Stimulated activated CD4-positive, alpha-beta T cell treated with anti-CD3 and anti-CD28 coated beads, TNF-alpha, amount 100 ng/mL, for 1 hour (primary cell): ENCODE data around the gene PDE1A.

Experiments
- DNase-seq, 3 donors: peaks; one replicate each; pipeline ENCODE4 v3.0.0-alpha.2; 2020; ENCODE audit warnings: low read depth in 3 of 3, low spot score in 1 of 3

PDE1A gene

DNA sequence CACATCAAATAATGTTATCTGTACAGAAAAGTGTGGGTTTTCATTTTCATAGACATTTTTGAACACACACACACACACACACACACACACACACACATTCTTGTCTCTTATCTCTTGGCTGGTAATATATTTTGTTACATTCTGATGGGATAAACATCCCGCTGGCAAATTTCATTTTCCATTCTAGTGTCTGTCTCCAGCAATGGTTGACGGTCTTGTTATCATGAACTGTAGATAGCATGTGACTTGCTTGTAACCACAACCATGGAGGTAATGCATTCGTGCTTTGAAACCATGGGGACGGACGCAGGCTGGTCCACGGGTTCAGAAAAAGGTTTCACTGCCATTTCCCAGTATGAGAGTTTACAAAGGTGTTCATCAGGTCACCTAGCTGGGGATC lies 284.8 kb downstream of the PDE1A start:
- DNase-seq, result no peak

DNA sequence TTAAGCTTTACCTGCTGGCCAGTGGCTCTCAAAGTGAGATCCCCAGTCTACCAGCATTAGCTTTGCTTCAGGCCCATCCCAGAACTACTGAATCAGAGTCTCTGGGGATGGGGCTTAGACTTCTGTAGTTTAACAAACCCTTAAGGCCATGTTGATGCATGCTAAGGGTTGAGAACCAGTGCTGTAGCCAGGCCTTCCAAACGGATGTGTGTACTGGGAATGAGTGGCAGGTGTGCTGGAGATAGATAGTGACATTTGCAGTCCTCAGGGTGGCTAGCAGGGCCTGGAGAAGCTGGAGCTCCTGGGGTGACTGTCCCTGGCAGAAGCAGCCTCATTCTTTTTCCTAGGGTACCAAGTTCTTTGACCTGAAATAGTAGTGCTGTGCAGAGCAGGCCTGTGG lies 292.6 kb downstream of the PDE1A start:
- DNase-seq, result no peak

DNA sequence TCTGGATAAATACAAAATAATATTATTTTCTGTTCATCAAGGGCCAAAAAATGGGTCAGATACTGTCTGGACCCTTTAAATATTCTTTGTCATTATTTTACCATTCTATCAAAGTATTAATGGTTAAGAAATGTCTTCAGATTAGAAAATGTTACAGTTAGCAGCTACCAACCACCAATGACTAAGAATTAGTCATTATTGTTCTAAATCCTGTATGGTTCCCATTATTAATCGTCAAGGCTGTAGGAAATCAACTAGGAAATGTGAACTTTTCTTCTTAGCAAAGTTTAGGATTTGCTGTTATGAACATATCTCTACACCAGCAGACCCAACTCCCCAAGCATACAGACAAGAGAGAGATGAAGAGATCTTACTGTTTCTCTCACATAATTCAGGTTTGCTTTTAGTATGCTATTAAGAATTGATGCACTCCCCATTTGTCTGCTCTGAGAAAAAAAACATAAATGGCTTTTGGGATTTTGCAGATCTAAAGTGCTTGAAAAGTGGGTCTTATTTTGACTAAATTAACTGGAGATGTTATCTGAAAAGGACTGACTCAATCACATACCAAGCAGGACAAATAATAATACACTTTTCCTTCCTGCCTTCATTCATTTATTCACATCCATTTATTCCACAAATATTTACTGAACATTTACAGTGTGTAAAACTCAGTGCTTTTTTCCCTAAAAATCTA lies 293.5 kb downstream of the PDE1A start:
- no peak for DNase-seq

DNA sequence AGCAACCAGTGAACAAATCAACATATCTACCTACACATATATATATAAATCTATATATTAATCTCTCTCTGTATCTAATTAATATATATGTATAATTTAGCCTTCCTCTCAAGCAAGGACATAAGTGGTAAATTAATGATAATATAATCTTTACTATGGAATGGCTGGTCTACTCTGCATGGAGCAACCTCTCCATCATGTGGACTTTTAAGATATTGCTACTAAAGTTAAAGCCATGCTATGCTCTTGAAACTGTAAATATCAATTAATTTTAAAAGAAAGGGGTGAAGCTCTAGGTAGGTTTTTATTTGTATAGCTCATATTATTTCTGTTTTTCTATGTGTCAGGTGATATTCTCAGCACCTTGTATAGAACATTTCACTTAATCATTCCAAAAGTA lies 294.2 kb downstream of the PDE1A start:
- no peak for DNase-seq

DNA sequence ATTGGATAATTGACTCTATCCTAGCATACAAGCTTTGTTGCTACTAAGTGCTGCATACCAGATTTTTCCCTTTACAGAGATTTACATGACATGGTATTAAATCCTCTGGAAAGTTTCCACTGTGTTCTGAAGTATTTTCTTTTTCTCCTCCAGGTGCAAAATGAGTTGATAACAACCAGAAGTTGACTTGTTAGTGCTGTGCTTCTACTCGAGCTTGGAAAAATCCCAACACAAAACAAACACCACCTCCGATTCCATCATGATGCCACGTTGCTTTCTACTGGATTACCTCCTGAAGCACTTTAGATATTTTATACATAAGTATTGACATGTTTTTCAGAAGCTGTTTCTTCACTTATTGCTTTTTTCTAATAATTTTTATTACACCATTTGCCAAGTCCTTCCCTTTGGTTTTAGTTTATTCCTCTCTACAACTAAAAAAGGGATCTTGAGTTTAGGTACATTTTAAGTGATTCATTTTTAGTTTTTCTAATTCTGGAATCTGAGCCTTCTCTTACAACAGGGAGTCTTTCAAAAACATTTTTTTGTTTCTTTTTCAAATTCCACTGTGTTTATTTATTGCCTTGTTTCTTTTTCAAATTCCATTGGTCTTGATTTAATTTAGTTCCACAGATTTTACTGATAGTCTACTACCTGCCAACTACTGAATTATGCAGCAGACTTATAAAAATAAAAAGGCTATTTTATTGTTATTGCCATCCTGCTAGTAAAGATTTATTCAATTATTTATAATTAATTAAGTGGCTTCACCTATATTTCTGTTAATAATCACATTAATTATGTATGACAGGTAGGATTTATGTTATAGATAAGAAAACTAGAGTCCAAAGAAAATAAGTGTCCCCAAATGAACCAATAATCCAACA lies 297.8 kb downstream of the PDE1A start:
- DNase-seq, result no peak

DNA sequence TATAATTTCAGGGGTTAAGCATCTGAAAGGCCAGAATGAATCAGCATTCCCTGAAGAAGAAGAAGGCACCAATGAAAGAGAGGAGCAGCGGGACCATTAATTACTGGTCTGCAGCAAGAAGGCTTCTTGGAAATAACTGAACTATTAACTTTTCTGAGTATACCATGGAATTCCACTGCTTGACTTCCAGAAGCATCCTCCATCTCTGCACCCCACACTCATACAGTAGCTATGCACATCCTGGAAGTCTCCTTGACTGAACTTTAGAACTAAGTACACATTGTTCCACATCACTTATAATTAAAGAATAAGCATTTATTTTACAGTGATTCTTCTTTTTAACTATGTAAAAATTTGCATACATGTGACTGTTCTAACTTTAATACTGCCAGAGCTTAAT lies 309.6 kb downstream of the PDE1A start:
- no peak for DNase-seq

DNA sequence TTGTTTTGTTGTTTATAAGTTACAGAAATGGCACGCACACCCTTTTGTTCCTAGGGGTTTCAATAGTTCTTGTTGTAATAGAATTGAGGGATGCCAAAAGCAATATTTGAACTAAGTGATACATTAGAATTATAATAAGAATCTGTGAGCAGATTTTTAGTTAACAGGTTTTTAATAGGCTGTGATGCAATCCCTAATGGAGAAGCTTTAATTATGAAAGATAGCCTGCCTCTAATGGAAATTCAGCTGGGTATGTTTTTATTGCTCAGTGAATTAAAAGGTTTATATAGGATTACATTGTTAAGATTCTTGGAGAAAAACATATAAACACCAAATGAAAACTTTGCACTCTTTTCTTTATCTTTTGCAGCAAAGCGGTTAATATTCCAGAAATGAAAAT lies 310.1 kb downstream of the PDE1A start:
- DNase-seq, result no peak

DNA sequence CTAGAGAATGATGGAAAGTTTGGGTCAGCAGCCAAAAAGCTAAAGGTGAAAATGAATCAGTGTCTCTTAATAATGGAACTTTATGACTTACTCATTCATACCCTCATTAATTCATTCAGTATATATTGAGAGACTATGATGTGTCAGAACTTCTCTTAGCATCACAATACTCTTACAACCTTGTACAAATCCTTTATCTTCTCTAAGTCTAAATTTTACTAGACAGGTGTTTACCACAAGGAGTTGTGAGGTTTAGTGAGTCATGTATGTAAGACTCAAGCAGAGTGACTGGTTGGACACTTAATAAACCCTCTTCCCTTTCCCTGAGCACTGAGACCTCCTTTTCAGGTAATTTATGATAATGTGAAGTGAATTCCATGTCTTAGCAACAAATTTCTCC lies 311.6 kb downstream of the PDE1A start:
- DNase-seq, result no peak

DNA sequence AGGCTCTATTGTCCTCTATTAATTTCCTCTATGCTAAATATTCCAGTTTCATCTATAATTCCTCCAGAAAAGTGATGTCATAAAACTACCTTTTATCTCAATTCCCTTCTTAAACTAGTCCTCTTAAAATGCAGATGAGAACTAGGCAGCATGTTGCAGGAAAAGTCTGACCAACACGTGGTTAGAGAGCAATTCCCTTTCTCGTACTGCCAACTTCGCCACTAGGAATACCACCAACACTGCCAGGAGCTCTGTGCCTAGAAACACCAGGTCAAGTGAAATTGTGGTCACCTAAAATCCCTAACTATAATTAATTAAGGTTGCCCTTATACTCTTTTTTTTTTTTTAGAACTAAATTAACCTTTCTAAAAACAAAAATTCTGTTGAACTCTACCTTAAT lies 313.5 kb downstream of the PDE1A start:
- DNase-seq, result no peak

DNA sequence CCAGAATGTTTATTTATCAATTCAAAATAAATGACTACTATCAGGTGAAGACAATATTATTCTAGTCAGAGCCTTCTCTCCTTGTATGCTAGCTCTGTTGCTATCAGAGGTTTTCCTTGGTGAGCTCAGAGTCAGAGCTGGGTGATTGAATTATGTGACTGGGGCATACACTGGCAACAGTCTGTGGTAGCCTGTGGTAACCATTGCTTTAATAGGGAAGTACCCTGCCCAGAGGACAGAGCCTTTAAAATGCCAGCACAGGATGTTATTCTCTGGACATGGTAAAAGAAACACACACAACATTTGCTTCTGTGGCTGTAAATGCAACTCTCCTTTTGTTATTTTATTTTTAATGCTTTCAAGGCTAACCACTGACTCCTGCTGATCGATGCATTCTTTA lies 316.5 kb downstream of the PDE1A start:
- DNase-seq, result no peak

DNA sequence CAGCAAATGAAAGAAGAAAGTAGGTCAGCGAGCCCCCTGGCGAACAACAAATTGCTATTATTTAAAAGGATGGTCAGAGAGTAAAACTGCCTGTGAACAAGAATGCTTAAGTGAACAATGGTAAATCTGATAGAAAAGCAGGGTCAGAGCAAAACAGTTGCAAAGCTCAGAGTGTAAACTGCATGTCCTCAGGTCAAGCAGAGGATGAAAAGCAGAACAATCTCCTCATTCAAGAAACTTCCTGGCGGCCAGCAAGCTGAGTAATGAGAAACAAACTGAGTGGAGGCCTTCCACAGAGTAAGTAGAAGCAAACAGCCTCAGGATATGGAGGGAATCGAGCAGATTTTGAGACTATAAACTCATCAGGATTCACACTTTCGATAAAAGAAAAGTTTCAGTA lies 323.3 kb downstream of the PDE1A start:
- DNase-seq, result no peak

DNA sequence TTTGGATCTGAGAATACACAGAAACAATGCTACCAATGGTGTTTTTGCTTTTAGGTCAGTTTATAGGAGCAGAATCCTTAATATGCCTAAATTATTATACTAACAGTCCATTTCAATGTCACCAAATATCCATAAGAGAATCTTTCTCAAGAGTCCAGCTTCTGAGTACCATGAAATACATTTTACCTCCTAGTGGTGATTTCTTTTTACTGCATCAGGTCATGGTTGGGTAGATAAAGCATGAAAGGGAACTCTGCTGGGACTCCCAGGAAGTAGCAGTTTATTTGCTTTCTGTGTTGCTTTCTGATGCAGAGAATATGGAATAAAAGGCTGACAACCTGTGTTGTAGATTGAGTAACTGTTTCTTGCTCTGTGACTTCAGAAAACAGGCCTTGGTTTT lies 325.6 kb downstream of the PDE1A start:
- no peak for DNase-seq

DNA sequence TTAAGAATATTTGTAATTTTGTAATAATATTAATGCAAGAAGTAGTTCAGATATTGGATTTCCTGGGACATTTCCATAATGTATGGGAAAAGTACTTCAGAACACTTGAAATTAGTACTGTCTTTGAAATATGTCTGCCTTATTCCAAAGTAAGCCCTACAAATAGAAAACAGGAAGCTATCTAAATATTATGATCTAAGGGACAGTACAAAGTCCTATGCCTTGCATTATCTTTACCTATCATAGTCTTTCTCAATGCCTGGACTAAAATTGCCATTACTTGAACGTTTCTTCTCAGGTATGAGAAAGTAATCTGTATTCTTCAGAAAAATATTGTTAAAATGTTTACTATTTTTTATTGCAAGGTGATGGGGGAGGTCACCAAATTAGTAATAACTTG lies 328.2 kb downstream of the PDE1A start:
- DNase-seq, result no peak

DNA sequence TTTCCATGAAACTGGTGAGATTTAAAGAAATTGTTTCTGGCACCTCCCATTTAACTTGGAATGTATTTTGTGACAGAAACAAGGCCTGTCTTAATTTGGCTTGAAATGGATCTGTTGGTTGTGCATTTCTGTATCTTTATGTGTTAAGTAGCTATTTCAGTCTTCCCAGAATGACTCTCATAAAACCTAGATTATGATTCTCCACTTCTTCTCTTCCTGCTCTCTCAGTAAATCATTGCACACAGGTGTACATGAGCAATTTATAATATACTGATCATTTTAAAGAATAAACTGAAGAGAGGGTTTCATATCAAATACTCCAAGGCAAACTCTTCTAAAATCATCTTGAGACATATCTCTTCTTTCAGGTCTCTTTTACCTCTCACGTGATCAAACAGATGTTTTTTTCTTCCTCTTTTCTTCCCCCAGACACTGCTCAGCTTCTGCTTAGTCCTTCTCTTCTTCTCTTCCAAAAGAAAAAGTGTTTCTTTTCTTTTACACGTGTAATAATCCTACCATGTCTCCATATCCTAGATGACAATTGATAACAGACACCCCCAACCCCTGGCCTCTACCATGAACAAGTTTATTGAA lies 329.2 kb downstream of the PDE1A start:
- DNase-seq, result no peak

DNA sequence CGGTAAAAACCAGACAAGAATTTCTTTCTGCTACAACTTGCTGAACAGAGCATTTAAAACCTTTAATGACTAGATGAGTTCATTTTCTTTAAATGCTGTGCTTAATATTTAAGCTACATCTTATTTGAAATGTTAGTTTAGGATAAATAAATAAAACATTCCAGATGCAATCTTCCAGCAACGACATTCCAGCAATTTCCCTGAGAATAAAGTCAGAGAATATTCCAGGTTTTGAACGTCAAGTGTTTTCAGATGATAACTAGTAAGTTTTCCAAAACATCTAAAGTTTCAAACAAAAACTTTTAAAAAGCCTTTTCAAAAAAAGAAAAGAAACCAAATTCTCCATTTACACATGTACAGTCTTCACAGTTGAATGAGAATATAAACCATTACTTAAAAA lies 336.4 kb downstream of the PDE1A start:
- no peak for DNase-seq
